Sciatic nerve (tissue), 2 donors: Measurements from ENCODE around the gene PARM1. TPM values are rescaled to one million over a fixed set of nuclear protein-coding genes. Genes with fewer than 3 reads are reported as not detected.

ENCODE experiments used
- ATAC-seq: fragments of 200-7000 bp; cut with Tn5 transposase; one replicate; pipeline ENCODE4 v1.9.1; 2020; ENCODE audit warnings: mild to moderate bottlenecking, moderate library complexity
- DNase-seq: peaks from one replicate; pipeline ENCODE4 v3.0.0-alpha.2; 2020; ENCODE audit warnings: low spot score
- intact Hi-C: fragments of 100-400 bp; cut with DNase I; formaldehyde crosslinking; loops from one replicate; pipeline ENCODE4 v1.14.2; 2022
- total RNA-seq: library from RNA; stranded (reverse); fragmentation: NEBNext Ultra II Directional; extraction: Animal tissue kit (Norgen Biotek cat#: 25700); gene quantifications from one replicate; pipeline ENCODE4 v1.2.1, GENCODE V29; 2021
- donor health status: DM: no; HTN: no; CAD: no.
- donor health status: DM: no; HTN: no; CAD: no.

The PARM1 gene
- total RNA-seq, 1 donor from 2014 or later, result 9.1 TPM

- intact Hi-C loops, result no loop called here
- ATAC-seq, result no peak
- DNase-seq, result no peak
Observed at GRCh38 chr4:75015627-75016026, 82.7 kb downstream of the PARM1 start.

- intact Hi-C loops, result no loop called here
- DNase-seq, result no peak
- ATAC-seq, result no peak
Observed at GRCh38 chr4:75016472-75016871, 83.6 kb downstream of the PARM1 start.

GRCh38 chr4:75018811-75019479, 86.0 kb downstream of the PARM1 start:
- intact Hi-C loops, result no loop called here
- ATAC-seq, result no peak
- no peak for DNase-seq

- ATAC-seq (peak; percentile 52), DNase-seq (no peak)
- intact Hi-C loops, result no loop called here
Observed at GRCh38 chr4:75025431-75025830, 92.5 kb downstream of the PARM1 start.

- DNase-seq, result no peak
- ATAC-seq, result no peak
- intact Hi-C loops, result no loop called here
Observed at GRCh38 chr4:75028196-75028854, 95.4 kb downstream of the PARM1 start.

- intact Hi-C loops, result no loop called here
- ATAC-seq (no peak), DNase-seq (no peak)
Observed at GRCh38 chr4:75030028-75030427, 97.1 kb downstream of the PARM1 start.

- DNase-seq, result no peak
- intact Hi-C loops, result no loop called here
- peak; percentile 50 for ATAC-seq
Observed at GRCh38 chr4:75030649-75031235, 97.8 kb downstream of the PARM1 start.

GRCh38 chr4:75031775-75032174, 98.9 kb downstream of the PARM1 start:
- DNase-seq, result no peak
- intact Hi-C loops, result no loop called here
- no peak for ATAC-seq

GRCh38 chr4:75034523-75034922, 101.6 kb downstream of the PARM1 start:
- ATAC-seq (no peak), DNase-seq (no peak)
- intact Hi-C loops, result no loop called here

GRCh38 chr4:75035321-75035720, 102.4 kb downstream of the PARM1 start:
- ATAC-seq (no peak), DNase-seq (no peak)
- intact Hi-C loops, result no loop called here

- DNase-seq (no peak), ATAC-seq (no peak)
- intact Hi-C loops, result no loop called here
Observed at GRCh38 chr4:75036046-75036830, 103.3 kb downstream of the PARM1 start.

GRCh38 chr4:75037252-75037651, 104.3 kb downstream of the PARM1 start:
- no peak for DNase-seq
- intact Hi-C loops, result no loop called here

GRCh38 chr4:75038376-75038775, 105.5 kb downstream of the PARM1 start:
- ATAC-seq, result no peak
- DNase-seq, result no peak
- intact Hi-C loops, result no loop called here

More at GRCh38 chr4:75037252-75037651, 104.3 kb downstream of the PARM1 start:
- ATAC-seq, result peak; percentile 92

GRCh38 chr4:75040703-75041102, 107.8 kb downstream of the PARM1 start:
- intact Hi-C loops, result no loop called here
- ATAC-seq (no peak), DNase-seq (no peak)

- intact Hi-C loops, result no loop called here
- DNase-seq (no peak), ATAC-seq (no peak)
Observed at GRCh38 chr4:75042601-75043208, 109.8 kb downstream of the PARM1 start.

GRCh38 chr4:75046226-75046625, 113.3 kb downstream of the PARM1 start:
- DNase-seq, result no peak
- intact Hi-C loops, result no loop called here
- no peak for ATAC-seq

GRCh38 chr4:75046641-75047040, 113.7 kb downstream of the PARM1 start:
- DNase-seq, result no peak
- intact Hi-C loops, result no loop called here
- ATAC-seq, result no peak

GRCh38 chr4:75048208-75048879, 115.4 kb downstream of the PARM1 start:
- no peak for ATAC-seq
- intact Hi-C loops, result no loop called here
- DNase-seq, result no peak

GRCh38 chr4:75051431-75051830, 118.5 kb downstream of the PARM1 start:
- no peak for ATAC-seq
- intact Hi-C loops, result no loop called here
- no peak for DNase-seq
